HG03342 (cell line): ENCODE data around the gene NOL12.
"Not testable (repeated sequence)": the region's sequence is repeated elsewhere in the genome, so short reads cannot be mapped to it uniquely, and the experiment has no call there.

Experiments
- ATAC-seq: cut with Tn5 transposase; IDR thresholded peaks from one replicate; pipeline ENCODE4 v1.9.1; 2021; ENCODE audit warnings: mild to moderate bottlenecking, moderate library complexity; ENCODE audit not compliant: unreplicated experiment

The NOL12 gene

GRCh38 chr22:37678372-37678771 is 7.8 kb upstream of the NOL12 start:
- ATAC-seq: no peak

GRCh38 chr22:37679670-37680069 is 6.5 kb upstream of the NOL12 start:
- no peak for ATAC-seq

- ATAC-seq: no peak
Observed at GRCh38 chr22:37680191-37680851, 5.8 kb upstream of the NOL12 start.

- ATAC-seq: no peak
Observed at GRCh38 chr22:37681001-37681424, 5.1 kb upstream of the NOL12 start.

GRCh38 chr22:37681556-37682049 is 4.5 kb upstream of the NOL12 start:
- no peak for ATAC-seq

- no peak for ATAC-seq
Observed at GRCh38 chr22:37684803-37685615, 1.1 kb upstream of the NOL12 start.

- ATAC-seq: no peak
Observed at GRCh38 chr22:37690407-37690806, 4.3 kb downstream of the NOL12 start.

- no peak for ATAC-seq
Observed at GRCh38 chr22:37690901-37691504, 4.9 kb downstream of the NOL12 start.

GRCh38 chr22:37692627-37693285 is 6.6 kb downstream of the NOL12 start:
- no peak for ATAC-seq

- not testable (repeated sequence) for ATAC-seq
Observed at GRCh38 chr22:37694131-37694530, 8.0 kb downstream of the NOL12 start.

- not testable (repeated sequence) for ATAC-seq
Observed at GRCh38 chr22:37696260-37696656, 10.1 kb downstream of the NOL12 start.

GRCh38 chr22:37696657-37697537 is 10.8 kb downstream of the NOL12 start, which contains the start of gene TRIOBP:
TRIOBP (plus strand) TSS chr22:37697048; CDS start chr22:37701366, 4,318 bp downstream.
- peak; percentile 85 for ATAC-seq

- no peak for ATAC-seq
Observed at GRCh38 chr22:37697538-37697835, 11.3 kb downstream of the NOL12 start.

GRCh38 chr22:37701141-37701786 is 15.1 kb downstream of the NOL12 start:
- ATAC-seq: no peak

GRCh38 chr22:37703906-37704305 is 17.8 kb downstream of the NOL12 start:
- no peak for ATAC-seq

GRCh38 chr22:37704645-37705044 is 18.5 kb downstream of the NOL12 start:
- no peak for ATAC-seq

GRCh38 chr22:37705205-37705604 is 19.1 kb downstream of the NOL12 start:
- ATAC-seq: no peak

- ATAC-seq: no peak
Observed at GRCh38 chr22:37708580-37709444, 22.7 kb downstream of the NOL12 start.

- no peak for ATAC-seq
Observed at GRCh38 chr22:37709445-37709765, 23.3 kb downstream of the NOL12 start.
